ENCODE measurements around the gene NDFIP1.
"Not testable (repeated sequence)": the region's sequence is repeated elsewhere in the genome, so short reads cannot be mapped to it uniquely, and the experiment has no call there.

The NDFIP1 gene

DNA sequence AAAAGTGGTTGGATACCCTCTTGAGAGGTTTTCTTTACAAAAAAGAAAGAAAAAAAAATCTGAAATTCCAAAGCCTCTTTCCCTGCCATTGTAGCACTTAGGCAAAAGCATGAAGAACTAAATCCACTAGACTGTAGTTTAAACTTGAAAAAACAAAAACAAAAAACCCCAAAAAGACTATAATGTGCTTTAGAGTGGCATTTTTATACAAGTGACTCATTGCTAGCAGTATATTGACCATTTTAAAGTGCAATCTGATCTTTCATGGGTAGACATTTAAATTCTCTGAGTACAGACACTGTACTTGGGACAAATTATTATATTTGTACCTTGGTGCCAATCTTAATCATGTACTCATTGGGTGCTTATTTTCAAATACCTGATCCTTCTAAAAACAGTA is 50.8 kb downstream of the NDFIP1 start:
- DNase-seq, result no peak

DNA sequence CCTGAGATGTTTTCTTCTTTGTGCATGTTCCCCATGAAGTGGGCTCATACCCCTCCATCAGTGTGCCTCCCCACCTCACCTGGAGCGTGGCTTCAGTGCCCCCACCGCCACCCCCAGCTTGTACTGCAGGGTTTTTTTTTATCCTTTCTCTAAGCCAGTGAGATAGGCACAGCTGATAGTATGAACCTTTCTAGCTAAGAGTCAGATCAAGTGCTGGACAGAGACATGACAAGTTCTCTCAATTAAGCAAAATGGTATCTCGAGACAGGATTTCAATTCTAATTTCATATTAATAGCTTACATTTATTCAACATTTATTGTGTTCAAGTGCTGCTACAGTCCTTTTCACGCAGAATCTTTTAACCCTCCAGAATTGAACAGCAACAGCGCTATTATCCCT is 55.7 kb downstream of the NDFIP1 start:
- no peak for DNase-seq

DNA sequence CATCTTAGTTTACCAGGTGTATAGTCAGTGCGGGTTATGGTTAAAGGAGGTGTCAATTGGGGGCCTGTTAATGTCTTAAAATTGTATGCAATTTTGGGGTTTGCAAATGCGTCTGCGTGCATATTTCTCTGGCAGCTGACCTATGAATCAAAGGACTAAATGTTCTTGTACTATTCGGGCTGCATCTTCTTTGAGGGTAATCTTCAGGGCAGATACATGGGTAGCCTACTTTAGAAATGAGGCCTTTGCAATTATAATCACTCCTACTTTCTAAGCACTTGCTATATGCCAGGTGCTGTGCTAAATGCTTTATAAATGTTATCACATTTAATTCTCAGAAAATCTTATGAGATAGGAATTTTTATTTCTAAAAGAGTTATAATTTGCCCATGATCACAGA is 58.2 kb downstream of the NDFIP1 start:
- no peak for DNase-seq

DNA sequence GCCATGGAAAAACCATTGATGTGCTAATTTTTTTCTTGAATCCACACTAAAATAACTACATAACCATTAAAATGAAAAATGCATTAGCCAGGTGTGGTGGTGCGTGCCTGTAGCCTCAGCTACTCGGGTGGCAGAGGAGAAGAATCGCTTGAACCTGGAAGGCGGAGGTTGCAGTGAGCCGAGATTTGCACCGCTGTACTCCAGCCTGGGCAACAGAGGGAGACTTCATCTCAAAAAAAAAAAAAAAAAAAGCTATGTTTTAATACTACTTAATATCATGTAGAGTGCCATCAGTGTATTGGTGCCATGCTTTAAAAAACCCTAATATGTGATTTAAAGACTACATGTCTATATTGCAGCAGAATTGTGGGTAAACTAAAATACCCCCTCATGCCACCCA is 58.9 kb downstream of the NDFIP1 start:
- no peak for DNase-seq

DNA sequence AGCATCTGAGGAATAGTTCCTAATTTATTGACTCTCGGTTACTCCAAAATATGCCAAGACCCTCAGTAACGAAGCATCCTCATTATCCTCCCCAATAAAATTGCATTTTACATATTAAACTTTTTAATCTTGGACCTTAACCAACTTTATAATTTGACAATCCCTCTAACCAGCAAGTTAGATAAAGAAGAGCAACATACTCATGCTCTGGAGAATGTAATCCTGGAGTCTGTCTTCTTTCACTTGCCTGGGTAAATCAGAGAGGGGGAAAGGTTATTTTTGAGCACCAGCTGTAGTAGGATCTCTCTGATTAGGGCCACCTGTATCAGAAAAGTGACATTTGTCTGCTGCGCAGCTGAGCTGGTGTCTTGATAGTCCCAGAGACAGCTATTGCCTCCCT is 59.8 kb downstream of the NDFIP1 start:
- DNase-seq, result no peak

DNA sequence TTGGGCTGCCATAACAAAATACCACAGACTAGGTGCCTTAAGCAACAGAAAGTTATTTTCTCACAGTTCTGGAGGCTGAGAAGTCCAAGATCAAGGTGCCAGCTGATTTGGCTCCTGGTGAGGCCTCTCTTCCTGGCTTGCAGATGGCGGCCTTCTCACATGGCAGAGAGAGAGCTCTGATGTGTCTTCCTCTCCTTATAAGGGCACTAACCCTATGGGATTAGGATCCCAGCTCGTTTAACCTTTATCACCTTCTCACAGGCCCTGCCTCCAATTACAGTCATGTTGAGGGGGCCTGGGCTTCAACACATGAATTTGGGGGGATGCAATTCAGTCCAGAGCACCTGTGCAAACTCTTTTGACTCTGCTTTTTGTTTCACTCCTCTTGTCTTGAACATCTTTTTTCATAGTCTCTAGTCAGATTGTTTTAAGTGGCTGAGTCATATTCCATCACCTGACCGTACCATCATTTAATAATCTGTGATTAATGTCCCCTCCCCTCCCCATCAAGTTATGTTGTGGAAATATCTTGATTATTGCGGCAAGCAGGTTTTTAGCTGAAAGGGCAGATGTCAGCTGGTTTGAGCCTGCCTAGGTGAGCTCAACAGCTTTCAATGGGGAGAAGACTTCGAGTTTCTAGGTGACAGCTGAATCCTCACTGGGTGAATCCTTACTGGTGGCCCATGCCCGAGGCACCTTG is 61.8 kb downstream of the NDFIP1 start:
- DNase-seq, result no peak

DNA sequence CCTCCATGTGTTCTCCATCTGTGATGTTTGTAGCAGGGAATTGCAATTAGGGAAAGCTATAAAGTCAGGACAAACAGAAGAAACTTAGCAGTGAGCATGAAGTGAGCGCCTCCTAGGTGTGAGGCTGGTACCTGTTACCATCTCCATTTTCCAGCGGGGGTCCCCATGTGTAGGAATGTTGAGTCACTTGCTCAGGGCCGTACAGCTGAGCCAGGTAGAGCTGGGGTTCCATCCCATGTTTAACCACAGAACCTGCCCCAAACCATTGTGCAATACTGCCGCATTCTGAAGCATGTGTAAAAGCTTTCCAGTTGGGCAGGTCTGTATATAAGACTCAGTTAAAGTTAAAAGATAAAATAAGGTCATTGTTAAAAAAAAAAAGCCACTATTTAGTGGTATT is 62.7 kb downstream of the NDFIP1 start:
- no peak for DNase-seq

DNA sequence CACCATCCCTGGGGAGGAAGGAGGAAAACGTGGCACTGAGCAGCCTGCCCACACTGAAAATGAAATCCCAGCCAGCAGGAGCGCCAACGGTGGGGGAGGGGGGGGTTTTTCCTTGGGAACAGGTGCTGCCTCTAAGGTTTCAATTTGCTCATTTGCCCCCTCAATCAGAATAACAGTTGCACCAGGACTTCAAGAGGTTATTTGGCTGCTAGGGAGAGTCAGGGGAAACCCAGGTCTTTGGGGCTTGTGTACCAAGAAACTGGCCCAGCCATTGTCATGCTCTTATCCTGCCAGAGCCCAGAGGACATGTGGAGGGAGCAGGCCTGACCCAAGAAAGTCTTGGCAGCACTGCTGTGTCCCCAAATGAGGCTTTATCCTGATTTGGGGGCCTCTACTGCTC is 66.5 kb downstream of the NDFIP1 start:
- no peak for DNase-seq

DNA sequence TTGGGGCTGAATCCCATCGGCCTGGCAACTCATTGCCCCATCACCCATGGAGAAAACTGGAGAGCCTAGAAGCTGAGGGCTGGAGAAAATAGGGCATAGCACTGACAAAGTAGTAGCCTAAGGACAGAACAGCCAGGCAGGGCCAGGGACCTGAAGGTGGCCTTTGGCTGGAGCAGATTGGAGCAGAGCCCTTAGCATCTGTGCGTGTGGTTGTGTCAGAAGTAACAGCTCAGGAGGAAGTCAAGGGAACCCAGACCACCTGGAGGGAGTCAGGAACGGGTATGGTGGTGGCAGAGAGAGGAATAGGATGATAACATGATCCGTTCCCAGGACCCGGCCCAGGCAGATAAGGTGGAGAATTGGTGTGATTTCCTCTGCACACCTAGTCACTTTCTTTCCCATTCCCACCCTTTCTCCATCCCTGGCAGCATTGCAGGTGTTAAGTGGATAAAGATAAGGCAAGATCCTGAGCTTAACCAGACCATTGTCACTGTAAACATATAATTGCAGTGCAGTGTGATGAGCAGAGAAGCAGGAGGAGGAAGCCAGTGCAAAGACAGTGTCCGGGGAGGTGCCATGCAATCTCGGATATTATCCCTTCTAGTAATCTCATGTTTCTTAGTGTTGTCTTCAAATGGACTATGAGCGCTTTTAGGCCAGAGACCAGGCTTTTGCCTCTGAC is 67.0 kb downstream of the NDFIP1 start:
- no peak for DNase-seq

DNA sequence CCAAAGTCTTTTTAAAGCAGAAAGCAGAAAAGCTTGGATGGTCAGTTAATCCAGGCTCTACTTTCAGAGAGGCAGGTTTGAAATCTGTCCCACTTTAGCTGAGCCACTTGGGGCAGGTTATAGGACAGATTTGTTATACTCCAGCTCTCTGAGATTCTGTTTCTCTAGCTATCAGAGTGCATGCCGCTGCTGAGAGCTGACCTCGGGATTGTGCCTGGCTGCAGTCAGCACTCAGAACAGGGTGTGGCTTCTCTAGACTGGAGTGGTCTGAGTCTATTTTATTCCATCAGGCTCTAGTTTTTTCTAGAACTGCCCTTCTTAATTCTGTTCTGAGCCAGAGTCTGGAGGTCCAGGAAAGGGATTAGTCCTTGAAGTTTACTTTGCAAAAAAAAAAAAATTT is 67.7 kb downstream of the NDFIP1 start:
- no peak for DNase-seq

DNA sequence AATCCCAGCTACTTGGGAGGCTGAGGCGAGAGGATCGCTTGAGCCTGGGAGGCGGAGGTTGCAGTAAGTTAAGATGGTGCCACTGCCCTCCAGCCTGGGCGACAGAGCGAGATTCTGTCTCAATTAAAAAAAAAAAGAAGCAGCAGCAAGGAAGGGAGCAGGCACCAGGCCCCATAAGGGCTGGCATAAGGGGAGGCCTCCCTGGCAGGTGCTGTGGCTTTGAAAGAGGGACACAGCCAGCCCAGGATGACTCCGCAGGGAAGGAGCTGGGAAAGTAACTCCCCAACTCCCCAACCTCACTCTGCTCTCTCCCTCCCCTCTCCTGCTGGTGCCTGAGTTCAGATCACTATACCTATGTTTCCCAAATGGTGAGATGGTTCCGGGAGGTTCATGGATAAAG is 70.1 kb downstream of the NDFIP1 start:
- no peak for DNase-seq

DNA sequence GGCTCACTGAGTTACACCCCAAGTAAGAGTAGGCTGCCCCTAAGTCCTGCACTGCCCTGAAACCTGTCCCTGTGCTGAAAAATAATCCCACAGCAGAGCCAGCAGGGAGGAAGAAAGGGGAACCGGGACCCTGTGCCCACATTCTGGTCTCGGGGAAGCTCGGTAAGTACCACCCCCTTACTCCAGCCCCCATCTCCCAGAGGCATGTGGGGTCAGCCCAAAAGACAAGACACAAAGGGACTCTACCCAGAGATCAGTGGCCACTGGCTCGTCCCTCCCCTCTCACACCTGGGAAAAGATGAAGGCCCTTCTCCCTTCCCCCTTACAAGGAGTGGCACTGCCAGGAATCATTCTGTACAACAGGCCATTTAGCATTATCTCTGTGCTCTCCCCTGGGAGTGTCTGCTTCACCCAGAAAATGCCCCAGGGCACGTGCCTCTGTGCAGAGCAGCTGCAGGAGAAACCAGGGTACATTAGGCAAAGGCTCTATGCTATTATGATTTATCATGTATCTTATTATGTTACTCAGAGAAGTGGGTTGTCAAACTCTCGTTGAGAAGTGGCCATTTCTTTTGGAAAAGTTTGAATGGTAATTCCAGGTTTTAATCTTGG is 71.3 kb downstream of the NDFIP1 start:
- no peak for DNase-seq

DNA sequence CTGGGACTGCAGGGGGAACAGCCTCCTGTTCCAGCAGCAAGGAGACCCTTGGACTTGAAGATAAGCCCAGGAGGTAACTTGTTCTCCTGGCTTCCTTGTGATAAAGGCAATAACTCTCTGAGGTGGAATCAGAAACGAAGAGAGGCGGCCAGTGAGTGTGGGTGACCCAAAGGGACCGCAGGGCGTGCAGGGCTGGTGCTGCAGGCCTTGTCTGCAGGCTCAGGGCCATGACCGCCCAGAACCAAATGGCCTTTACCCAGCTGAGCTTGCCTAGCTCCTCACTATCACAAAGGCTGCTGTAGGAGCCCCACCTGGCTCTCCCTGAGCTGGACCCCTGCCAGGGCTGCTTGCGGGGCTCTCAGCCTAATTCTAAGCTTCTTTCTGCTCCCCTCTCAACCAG is 72.5 kb downstream of the NDFIP1 start:
- no peak for DNase-seq

DNA sequence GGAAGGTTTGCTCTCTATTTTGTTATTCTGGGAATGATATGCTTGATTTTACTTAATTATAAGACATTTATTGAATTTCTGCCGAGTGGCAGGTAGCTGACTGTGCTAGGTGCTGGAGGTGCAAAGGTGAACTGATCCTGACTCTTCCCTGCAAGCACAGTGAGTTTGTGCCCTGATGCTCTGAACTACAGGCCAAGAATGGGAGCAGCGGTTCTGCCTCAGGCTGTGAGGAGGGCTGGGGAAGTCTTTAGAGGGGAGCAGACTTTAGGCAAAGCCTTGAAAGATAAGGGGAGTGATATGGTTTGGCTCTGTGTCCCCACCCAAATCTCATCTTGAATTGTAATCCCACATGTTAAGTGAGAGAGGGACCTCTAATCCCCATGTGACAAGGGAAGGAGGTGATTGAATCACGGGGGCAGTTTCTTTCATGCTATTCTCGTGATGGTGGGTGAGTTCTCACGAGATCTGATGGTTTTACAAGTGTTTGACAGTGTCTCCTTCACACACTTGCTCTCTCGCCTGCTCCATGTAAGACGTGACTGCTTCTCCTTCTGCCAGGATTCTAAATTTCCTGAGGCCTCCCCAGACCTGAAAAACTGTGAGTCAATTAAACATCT is 73.1 kb downstream of the NDFIP1 start:
- no peak for DNase-seq

DNA sequence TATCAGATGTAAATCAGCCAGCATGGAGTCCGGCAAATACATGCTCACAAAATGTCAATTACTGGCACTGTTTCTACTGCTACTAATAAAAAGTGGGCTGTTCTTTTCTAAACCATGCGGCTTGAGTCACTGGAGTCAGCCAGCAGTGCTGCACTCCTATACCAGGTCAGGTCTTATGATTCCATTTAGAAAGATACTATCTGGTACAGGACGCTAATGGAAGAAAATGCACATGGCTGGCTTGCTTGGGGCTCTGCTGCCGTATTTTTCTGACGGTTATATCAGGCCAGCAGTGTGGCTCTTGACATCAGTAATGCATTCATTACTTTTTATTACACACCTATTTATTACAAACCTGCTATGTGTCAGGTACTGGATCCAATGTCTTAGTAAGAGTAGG is 74.3 kb downstream of the NDFIP1 start:
- DNase-seq, result no peak

DNA sequence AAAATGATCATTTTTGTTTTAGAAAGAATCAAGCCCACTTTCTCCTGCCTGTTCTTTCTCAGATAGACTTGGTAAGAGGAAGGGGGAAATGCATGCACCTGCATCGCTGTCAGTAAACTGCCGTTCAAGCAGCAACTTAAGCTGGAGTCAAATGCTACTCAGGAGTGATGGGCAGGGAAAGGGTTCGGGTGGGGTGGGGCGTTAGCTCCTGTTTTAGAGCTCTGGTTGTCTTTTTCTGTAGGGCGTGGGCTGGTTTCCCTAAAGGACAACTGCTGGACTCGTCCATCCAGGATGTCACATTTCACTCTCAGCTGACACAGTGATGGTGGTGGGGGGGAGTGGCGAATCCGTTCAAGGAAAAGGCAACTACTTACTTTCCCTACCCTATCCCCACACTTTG is 75.0 kb downstream of the NDFIP1 start:
- DNase-seq, result no peak

DNA sequence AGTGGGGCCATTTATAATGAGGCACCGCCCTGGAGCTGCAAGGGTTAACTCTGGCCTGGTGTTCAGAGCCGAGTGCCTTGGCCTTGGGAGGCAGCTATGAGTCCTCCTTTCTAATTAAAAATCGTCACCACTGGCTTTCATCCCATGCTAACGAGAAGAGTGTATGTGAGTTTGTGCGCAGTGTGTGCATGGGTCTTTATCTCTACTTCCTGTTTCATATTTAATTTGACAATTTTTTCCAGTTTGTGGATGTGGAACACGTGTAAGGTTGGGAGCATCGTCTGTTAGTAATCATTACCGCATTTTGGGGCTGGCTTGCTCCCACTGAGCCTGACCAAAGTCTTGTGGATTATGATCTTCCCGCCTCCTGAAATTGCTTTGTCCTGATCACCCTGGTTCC is 76.4 kb downstream of the NDFIP1 start:
- DNase-seq, result no peak

DNA sequence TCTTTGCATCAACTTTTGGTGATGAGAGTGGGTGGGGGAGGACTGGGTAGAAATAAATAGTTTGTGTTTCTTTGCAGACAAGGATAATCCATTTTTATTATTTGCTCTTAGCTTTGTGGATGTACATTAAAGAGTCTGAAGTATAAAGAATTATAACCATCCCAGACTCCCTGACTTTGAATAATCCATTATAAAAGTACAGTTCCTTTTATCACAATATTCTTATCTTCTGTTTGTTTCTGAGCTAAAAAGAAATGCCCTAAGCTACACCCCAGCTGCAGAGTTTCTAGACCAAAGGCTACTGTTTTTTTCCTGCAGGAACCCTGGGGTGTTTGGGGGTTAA is 77.9 kb downstream of the NDFIP1 start:
- DNase-seq, result no peak

DNA sequence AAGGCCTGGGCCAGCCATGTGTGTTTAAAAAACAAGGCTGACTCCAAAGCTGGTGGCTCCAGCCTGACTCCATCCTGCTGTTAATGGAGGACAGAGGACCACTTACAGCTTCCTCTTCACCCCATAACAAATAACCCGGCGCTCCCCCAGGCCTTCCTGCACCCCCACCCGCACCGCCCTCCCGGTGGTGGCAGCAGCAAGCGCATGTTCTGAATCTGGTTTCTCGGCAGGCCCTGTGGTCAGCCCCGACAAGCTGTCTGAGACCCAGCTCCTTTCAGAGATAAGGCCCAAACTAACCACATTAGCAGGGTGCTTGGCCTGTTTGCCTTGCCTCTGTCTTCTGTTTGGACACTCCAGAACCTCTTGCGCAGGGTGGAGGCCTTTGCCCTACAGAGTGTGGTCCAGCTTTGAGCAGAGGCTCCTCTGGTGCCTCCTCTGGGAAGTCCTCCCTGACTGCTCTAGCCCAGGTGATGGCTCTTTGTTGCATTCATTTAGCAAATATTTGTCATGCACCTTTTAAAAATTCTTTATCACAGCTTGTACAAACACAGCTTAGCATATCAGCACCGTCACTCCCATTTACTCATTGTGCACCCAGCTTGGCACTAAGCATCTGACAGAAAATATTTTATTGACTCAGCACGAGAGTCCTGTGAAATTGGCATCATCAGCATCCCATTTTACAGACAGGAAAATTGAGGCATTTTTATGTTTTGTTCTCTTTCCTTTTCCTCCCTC is 78.4 kb downstream of the NDFIP1 start:
- DNase-seq, result no peak

DNA sequence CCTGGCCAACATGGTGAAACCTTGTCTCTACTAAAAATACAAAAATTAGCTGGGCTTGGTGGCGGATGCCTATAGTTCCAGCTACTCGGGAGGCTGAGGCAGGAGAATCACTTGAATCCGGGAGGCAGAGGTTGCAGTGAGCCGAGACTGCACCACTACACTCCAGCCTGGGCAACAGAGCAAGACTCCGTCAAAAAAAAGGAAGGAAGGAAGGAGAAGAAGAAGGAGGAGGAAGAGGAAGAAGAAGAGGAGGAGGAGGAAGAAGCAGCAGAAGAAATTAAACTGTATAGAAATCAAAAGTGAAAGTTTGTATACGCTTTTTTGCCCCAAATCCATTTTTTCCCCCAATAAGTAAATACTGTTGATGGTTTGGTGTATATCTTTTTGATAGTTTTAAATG is 80.1 kb downstream of the NDFIP1 start:
- DNase-seq, result not testable (repeated sequence)

DNA sequence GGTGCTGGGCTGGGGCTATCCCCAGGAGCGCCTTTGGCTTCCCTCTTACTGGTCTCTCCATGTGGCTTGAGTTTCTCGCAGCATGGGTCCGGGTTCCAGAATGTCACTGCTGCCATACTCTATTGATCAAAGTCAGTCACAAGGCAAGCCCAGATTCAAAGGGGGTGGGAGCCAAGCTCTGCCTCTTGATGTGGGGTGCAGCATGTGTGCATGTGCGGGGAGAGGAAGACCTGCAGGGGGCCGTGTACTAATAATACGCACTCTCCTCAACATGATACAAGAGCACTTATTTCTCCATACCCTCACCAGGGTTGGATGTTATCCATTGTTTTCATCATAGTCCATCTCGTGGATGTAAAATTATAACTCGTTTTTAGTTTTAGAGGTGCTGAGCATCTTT is 81.2 kb downstream of the NDFIP1 start:
- DNase-seq, result no peak

DNA sequence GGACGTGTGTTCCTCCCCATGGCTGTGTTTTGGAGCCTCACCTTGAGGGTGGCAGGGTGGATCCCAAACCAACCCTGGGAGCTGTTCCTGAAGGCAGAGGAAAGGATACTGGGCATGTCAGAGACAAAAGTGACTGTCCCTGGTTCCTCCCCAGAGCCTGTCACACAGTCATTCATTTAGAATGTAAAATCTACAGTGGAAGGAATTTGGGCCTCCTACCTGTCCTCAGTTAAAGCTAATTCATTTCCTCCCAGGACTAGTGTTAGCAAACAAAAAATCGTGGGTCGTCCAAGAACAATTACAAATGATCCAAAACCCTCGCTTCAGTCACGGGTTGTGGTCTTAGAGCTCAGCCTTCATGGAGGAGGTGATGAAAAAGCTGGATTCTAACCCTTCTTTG is 83.2 kb downstream of the NDFIP1 start:
- no peak for DNase-seq

DNA sequence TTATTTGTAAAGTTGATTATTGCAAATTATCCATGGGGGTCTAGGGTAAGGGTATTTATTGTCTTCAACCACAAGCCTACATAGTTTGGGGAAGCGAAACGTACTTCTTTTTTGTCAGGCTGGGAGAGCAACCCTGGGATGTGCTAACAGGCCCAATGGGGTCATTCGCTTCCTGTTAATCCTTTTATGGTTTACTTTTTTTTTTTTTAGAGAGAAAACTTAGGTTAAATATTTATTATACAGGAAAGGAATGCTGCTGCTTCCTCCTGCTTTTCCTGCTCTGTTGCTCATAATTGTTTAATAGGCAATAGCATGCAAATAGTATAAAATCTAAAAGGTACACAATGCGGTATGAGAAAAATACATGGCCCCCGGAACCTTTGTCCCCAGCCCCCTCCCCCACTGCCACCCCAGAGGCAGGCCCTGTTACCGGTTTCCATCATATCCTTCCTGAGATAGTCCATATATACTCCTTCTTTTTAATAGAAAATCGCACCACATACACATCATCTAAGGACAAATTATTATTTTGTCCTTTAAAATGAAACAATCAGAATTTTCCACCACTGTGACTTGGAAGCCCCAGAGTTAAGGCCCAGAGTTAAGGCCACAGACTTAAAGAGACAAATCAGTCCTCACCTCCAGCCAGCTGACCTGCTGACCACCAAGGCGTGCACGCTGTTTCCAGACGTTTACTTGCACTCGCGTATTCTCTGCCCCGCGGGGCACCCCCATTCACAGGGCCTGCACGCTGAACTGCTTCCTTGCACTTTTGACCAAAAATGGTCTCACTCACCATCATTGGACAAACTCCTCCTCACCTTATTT is 83.9 kb downstream of the NDFIP1 start:
- DNase-seq, result peak; percentile 17 to 18

Data from inflammatory macrophage treated with lipopolysaccharide for 1 hour (primary cell).